Brain microvascular endothelial cell (primary cell): ENCODE measurements around the gene ACIN1.

ENCODE experiments used
- DNase-seq: peaks from one replicate; pipeline ENCODE4 v3.0.0-alpha.2; 2020
- H3K27ac ChIP-seq: fragments of 250-450 bp; sonication (Bioruptor Pico); 2 replicates; pipeline ENCODE4 v1.5.1; 2020; ENCODE audit warnings: mild to moderate bottlenecking, moderate library complexity
- H3K27me3 ChIP-seq: fragments of 250-450 bp; sonication (Bioruptor Pico); replicated peaks from 2 replicates; pipeline ENCODE4 v1.5.1; 2020; ENCODE audit warnings: mild to moderate bottlenecking
- H3K36me3 ChIP-seq: fragments of 250-450 bp; sonication (Bioruptor Pico); replicated peaks from 2 replicates; pipeline ENCODE4 v1.5.1; 2020; ENCODE audit warnings: mild to moderate bottlenecking
- H3K4me3 ChIP-seq: 2 replicates; pipeline ENCODE4 v1.5.1; 2011; ENCODE audit warnings: low read depth, mild to moderate bottlenecking, control low read depth, low read length, moderate library complexity
- CTCF ChIP-seq: IDR thresholded peaks from 2 replicates; pipeline ENCODE4 v1.5.1; 2011; ENCODE audit warnings: low read depth, mild to moderate bottlenecking, moderate library complexity, low read length, control low read depth, inconsistent platforms; ENCODE audit errors: missing control alignments
- in situ Hi-C: cut with HindIII; loops from 2 replicates; pipeline ENCODE4 v1.10.0; 2017; ENCODE audit warnings: low sequenced_read_pairs, low pct_ligation_motif_present

Gene ACIN1

GRCh38 chr14:23117371-23118020 lies 22.6 kb upstream of the ACIN1 start:
- no peak overlapping the region for H3K4me3 ChIP-seq
- H3K36me3 ChIP-seq, result no peaks in the 10 kb centered on the region
- no peak for TF ChIP-seq CTCF
- in situ Hi-C loops, result no loop called here
- no peaks in the 10 kb centered on the region for H3K27me3 ChIP-seq
- H3K27ac ChIP-seq, result no peak overlapping the region
- DNase-seq, result no peak

GRCh38 chr14:23115918-23116317 lies 21.0 kb upstream of the ACIN1 start:
- peaks cover 3% of the 10 kb centered on the region for H3K27me3 ChIP-seq
- H3K4me3 ChIP-seq, result no peak overlapping the region
- peak overlapping the region; percentile 66 for H3K27ac ChIP-seq
- in situ Hi-C loops, result no loop called here
- H3K36me3 ChIP-seq, result no peaks in the 10 kb centered on the region
- TF ChIP-seq CTCF, result no peak
- no peak for DNase-seq

GRCh38 chr14:23115039-23115731 lies 20.2 kb upstream of the ACIN1 start:
- DNase-seq, result peak; percentile 93
- in situ Hi-C loops, result no loop called here
- TF ChIP-seq CTCF, result no peak
- peaks cover 4% of the 10 kb centered on the region for H3K27me3 ChIP-seq
- H3K4me3 ChIP-seq, result peak overlapping the region; percentile 20
- no peaks in the 10 kb centered on the region for H3K36me3 ChIP-seq
- H3K27ac ChIP-seq, result peak overlapping the region; percentile 66

GRCh38 chr14:23114669-23115038 lies 19.7 kb upstream of the ACIN1 start:
- DNase-seq, result no peak
- peak; percentile 38 for TF ChIP-seq CTCF
- no peak overlapping the region for H3K4me3 ChIP-seq
- peak overlapping the region; percentile 54 for H3K27ac ChIP-seq
- peaks cover 4% of the 10 kb centered on the region for H3K27me3 ChIP-seq
- in situ Hi-C loops, result no loop called here
- no peaks in the 10 kb centered on the region for H3K36me3 ChIP-seq

- H3K36me3 ChIP-seq, result no peaks in the 10 kb centered on the region
- in situ Hi-C loops, result no loop called here
- H3K4me3 ChIP-seq, result no peak overlapping the region
- H3K27me3 ChIP-seq, result peaks cover 4% of the 10 kb centered on the region
- no peak for TF ChIP-seq CTCF
- DNase-seq, result no peak
- no peak overlapping the region for H3K27ac ChIP-seq
Observed at GRCh38 chr14:23114120-23114458, 19.2 kb upstream of the ACIN1 start.
